ENCODE results near the gene IRF7.

IRF7 gene

DNA sequence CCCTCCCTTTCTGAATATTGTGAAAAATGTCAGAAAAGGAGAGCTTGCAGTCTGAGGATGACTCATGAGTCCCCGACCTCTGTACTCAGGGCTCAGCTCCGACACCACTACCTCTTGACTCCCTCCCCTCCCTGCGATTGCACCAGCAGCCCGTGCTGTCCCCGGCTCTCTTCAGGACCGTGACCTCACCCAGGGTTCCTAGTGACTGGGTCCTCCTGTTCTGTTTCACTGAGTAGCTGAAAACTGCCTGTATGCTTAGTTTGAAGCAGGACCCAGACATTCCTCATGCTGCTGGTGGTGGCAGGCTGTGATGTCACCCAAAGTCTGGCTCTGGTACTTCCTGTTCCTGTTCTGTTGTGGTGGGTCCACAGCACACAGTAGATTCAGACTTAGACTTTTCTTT lies 27.8 kb downstream of the IRF7 start:
- Mint-ChIP-seq H3K27ac (peak overlapping the region; percentile 98 to 99), H3K9me3 (no peaks in the 10 kb centered on the region), H3K4me3 (peak overlapping the region; percentile 82 to 86), H3K27me3 (no peaks in the 10 kb centered on the region), H3K4me1 (peaks cover 56% of the 10 kb centered on the region)
- ATAC-seq (peak; percentile 99), DNase-seq (peak; percentile 76 to 85)

- ATAC-seq: peak; percentile 58
- H3K27me3 Mint-ChIP-seq: no peaks in the 10 kb centered on the region
- peak overlapping the region; percentile 98 to 99 for H3K27ac Mint-ChIP-seq
- no peak for DNase-seq
- H3K4me3 Mint-ChIP-seq: peak overlapping the region; percentile 82 to 86
- no peaks in the 10 kb centered on the region for H3K9me3 Mint-ChIP-seq
- H3K4me1 Mint-ChIP-seq: peaks cover 51% of the 10 kb centered on the region
Measured at GRCh38 chr11:587546-587945, 28.2 kb downstream of the IRF7 start.

DNA sequence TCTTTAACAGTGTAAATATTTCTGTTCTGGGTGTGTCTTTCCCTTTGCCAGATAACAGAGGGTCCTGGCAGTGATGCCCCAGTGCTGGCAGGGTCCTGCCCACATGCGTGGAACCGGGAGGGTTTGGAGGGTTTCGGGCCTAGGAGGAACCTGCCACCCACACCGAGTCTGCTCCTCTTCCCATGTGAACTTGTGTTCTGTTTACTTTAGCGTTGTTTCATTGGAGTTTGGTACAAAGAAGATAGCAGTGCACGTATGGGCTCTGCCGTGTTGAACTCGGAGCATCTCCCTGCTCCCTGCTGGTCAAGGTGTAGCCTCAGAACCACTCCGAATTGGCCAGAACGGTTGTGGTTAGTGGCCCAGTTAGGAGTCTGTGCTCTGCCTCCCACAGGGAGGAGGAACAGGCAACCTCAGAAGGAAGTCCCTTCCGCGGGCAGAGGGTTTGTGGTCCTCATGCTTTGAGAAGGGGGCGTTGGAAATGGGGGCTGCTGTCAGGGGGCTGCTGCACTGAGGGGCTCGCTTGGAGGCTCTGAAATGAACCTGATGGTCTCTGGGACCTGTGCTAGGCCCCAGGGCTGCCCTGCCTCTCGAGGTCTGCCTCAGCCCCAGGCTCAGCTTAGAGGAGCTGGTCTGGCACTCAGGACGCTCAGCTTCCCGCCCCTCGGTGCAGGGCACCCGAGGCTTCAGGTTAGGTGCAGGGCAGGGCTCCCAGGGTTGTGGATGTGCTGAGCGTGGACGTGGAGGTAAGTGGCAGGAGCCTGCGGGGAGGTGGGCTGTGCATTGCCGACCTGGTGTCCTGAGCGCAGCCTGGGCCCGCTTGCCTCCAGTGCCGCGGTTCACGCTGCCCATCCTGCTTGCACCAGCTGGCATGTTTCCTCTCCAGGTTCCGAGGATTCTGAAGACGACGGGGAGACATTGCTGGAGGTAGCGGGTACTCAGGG lies 29.1 kb downstream of the IRF7 start:
- ATAC-seq (no peak), DNase-seq (no peak)
- peak overlapping the region in 1 of 2 donors; percentile 99 for H3K27ac Mint-ChIP-seq
- peak overlapping the region; percentile 51 to 86 for H3K4me3 Mint-ChIP-seq
- no peaks in the 10 kb centered on the region for H3K9me3 Mint-ChIP-seq
- no peaks in the 10 kb centered on the region for H3K27me3 Mint-ChIP-seq
- H3K4me1 Mint-ChIP-seq: peaks cover 51% of the 10 kb centered on the region

DNA sequence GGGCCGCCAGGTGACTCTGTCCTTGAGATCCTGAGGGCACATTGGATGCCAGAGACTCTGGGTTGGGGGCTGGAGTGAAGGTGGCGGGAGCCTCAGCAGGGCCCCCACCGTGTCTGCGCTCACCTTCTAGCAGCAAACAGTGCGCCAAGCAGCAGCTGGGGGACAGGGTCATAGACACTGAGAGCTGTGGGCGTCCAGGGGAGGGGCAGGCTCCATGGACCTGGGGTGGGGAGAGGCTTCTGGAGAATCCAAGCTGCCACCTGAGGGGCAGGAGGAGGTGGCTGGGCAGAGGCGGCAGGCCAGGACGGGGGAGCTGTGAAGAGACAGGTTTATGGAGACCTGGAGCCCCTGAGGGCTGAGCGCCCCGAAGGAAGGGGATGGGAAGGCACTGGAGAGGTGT lies 31.5 kb downstream of the IRF7 start:
- Mint-ChIP-seq H3K27ac (peak overlapping the region; percentile 74 to 84), H3K27me3 (no peaks in the 10 kb centered on the region), H3K4me1 (peaks cover 66% of the 10 kb centered on the region), H3K4me3 (no peak overlapping the region), H3K9me3 (no peaks in the 10 kb centered on the region)
- ATAC-seq (no peak), DNase-seq (no peak)

GRCh38 chr11:581752-582151 lies 34.0 kb downstream of the IRF7 start:
- Mint-ChIP-seq H3K4me1 (peaks cover 64% of the 10 kb centered on the region), H3K9me3 (no peaks in the 10 kb centered on the region), H3K4me3 (no peak overlapping the region), H3K27me3 (no peaks in the 10 kb centered on the region), H3K27ac (no peak overlapping the region)
- no peak for DNase-seq
- ATAC-seq: no peak

DNA sequence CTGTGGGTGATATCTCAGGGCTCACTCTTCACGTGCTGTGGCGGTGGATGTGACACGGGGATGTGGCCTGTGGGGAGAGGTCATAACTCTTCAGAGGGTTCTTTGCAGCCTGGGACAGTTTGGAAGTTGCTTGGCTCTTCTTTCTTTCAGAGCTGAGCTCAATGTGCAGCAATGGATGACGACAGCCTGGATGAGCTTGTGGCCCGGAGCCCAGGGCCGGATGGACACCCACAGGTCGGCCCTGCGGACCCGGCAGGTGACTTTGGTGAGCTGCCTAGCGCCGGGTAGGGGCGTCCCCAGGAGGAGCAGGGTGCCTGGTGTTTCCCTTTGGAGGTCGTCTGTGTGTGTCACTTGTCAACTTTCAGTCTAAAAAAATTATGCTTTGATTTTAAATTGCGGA lies 34.4 kb downstream of the IRF7 start:
- H3K4me3 Mint-ChIP-seq: peak overlapping the region in 1 of 2 donors; percentile 11
- H3K27me3 Mint-ChIP-seq: no peaks in the 10 kb centered on the region
- H3K27ac Mint-ChIP-seq: peak overlapping the region; percentile 53 to 61
- peaks cover 60% of the 10 kb centered on the region for H3K4me1 Mint-ChIP-seq
- no peaks in the 10 kb centered on the region for H3K9me3 Mint-ChIP-seq
- DNase-seq (no peak), ATAC-seq (no peak)

- Mint-ChIP-seq H3K4me1 (peaks cover 58% of the 10 kb centered on the region), H3K4me3 (peak overlapping the region in 1 of 2 donors; percentile 93)
Measured at GRCh38 chr11:579830-580601, 35.7 kb downstream of the IRF7 start.

GRCh38 chr11:578276-579035 lies 37.3 kb downstream of the IRF7 start:
- DNase-seq (no peak), ATAC-seq (no peak)
- H3K4me1 Mint-ChIP-seq: peaks cover 63% of the 10 kb centered on the region
- no peaks in the 10 kb centered on the region for H3K9me3 Mint-ChIP-seq
- peaks cover 16% of the 10 kb centered on the region for H3K27me3 Mint-ChIP-seq
- peak overlapping the region in 1 of 2 donors; percentile 95 for H3K27ac Mint-ChIP-seq
- H3K4me3 Mint-ChIP-seq: peak overlapping the region; percentile 88 to 93

More at GRCh38 chr11:579830-580601, 35.7 kb downstream of the IRF7 start:
- Mint-ChIP-seq H3K27ac (peak overlapping the region in 1 of 2 donors; percentile 95), H3K27me3 (peaks cover 4% of the 10 kb centered on the region), H3K9me3 (no peaks in the 10 kb centered on the region)
- ATAC-seq: no peak
- DNase-seq: no peak

DNA sequence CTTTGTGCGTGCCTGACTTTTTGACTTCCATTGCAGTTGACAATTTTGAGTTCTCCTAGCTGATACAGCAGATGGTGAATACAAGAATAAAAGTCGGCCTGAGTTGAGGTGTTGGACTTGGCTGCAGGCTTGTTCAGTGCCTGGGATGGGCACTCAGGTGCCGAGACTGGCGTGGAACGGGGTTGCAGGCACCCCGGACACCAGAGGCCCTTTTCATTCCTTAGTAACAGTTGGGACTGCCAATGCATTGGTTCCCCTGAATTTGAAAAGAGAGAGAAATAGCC lies 38.2 kb downstream of the IRF7 start:
- ATAC-seq (no peak), DNase-seq (no peak)
- H3K4me3 Mint-ChIP-seq: peak overlapping the region; percentile 88 to 93

GRCh38 chr11:576811-577610 lies 38.7 kb downstream of the IRF7 start:
- Mint-ChIP-seq H3K4me1 (peaks cover 63% of the 10 kb centered on the region), H3K4me3 (peak overlapping the region; percentile 88 to 93), H3K27me3 (peaks cover 16% of the 10 kb centered on the region), H3K9me3 (no peaks in the 10 kb centered on the region), H3K27ac (peak overlapping the region; percentile 89 to 95)
- peak in 1 of 2 donors; percentile 45 for DNase-seq
- ATAC-seq: no peak

More for the DNA sequence above, 38.2 kb downstream of the IRF7 start:
- Mint-ChIP-seq H3K27me3 (peaks cover 16% of the 10 kb centered on the region), H3K9me3 (no peaks in the 10 kb centered on the region), H3K27ac (peak overlapping the region; percentile 89 to 95), H3K4me1 (peaks cover 63% of the 10 kb centered on the region)

- peak within 1 kb of the TSS; percentile 89 to 93 for H3K4me3 Mint-ChIP-seq
- H3K27me3 Mint-ChIP-seq: peaks cover 16% of the 10 kb centered on the region
- peak; percentile 95 for ATAC-seq
- no peaks in the 10 kb centered on the region for H3K9me3 Mint-ChIP-seq
- H3K4me1 Mint-ChIP-seq: peaks cover 55% of the 10 kb centered on the region
- peak within 1 kb of the TSS; percentile 100 for H3K27ac Mint-ChIP-seq
- DNase-seq: peak; percentile 96 to 97
Measured at GRCh38 chr11:575996-576768, 39.6 kb downstream of the IRF7 start, which contains the start of gene PHRF1. TSS of gene PHRF1 (plus strand) at chr11:576470. CDS start at chr11:581513, 5,043 bp downstream.

- ATAC-seq (peak; percentile 33), DNase-seq (no peak)
- Mint-ChIP-seq H3K27me3 (peaks cover 16% of the 10 kb centered on the region), H3K27ac (peak overlapping the region in 1 of 2 donors; percentile 78), H3K9me3 (no peaks in the 10 kb centered on the region), H3K4me3 (peak overlapping the region; percentile 75 to 89), H3K4me1 (peaks cover 54% of the 10 kb centered on the region)
Measured at GRCh38 chr11:575313-575995, 40.3 kb downstream of the IRF7 start.

- Mint-ChIP-seq H3K4me3 (peak overlapping the region; percentile 75 to 89), H3K27ac (peak overlapping the region in 1 of 2 donors; percentile 8), H3K27me3 (peaks cover 16% of the 10 kb centered on the region), H3K9me3 (no peaks in the 10 kb centered on the region), H3K4me1 (peaks cover 52% of the 10 kb centered on the region)
- no peak for ATAC-seq
- no peak for DNase-seq
Measured at GRCh38 chr11:574632-575312, 41.0 kb downstream of the IRF7 start.

Measured in stimulated activated naive CD8-positive, alpha-beta T cell treated with anti-CD3 and anti-CD28 coated beads, Interleukin-15, amount 100 ng/mL, for 72 hours (primary cell).